Natural killer cell (primary cell): ENCODE measurements around the gene ZNF445. TPM values are rescaled to one million over a fixed set of nuclear protein-coding genes. Genes with fewer than 3 reads are reported as not detected.

ENCODE experiments used
- ATAC-seq, 3 donors: fragments of 150-1000 bp in 2 of 3; fragments of 200-7000 bp in 1 of 3; cut with Tn5 transposase; 1 replicate in 1 of 3; 2 replicates in 2 of 3; pipeline ENCODE4 v1.10.0; 2021; ENCODE audit warnings: mild to moderate bottlenecking in 2 of 3, moderate library complexity in 2 of 3
- DNase-seq, 2 donors: peaks; one replicate each; pipeline versions ENCODE4 v3.0.0 to v3.0.0-alpha.2; 2013 to 2021; ENCODE audit warnings: mixed read lengths in 1 of 2
- H3K27ac ChIP-seq: one replicate; pipeline ENCODE4 v1.5.1; 2013; ENCODE audit warnings: mild to moderate bottlenecking, low read length
- H3K27me3 ChIP-seq: one replicate; pipeline ENCODE4 v1.6.1; 2013; ENCODE audit warnings: low read length; ENCODE audit not compliant: control insufficient read depth, insufficient read depth
- H3K36me3 ChIP-seq: one replicate; pipeline ENCODE4 v1.6.1; 2013; ENCODE audit warnings: low read length; ENCODE audit not compliant: control insufficient read depth, insufficient read depth
- H3K4me1 ChIP-seq: one replicate; pipeline ENCODE4 v1.6.1; 2013; ENCODE audit warnings: low read length; ENCODE audit not compliant: control insufficient read depth, insufficient read depth
- H3K4me3 ChIP-seq: one replicate; pipeline ENCODE4 v1.5.1; 2013; ENCODE audit warnings: low read length
- H3K9me3 ChIP-seq: one replicate; pipeline ENCODE4 v1.6.1; 2013; ENCODE audit warnings: low read length; ENCODE audit not compliant: control insufficient read depth, insufficient read depth
- H3K27ac Mint-ChIP-seq, 2 donors: one replicate each; pipeline ENCODE4 v1.8.0; 2022; ENCODE audit warnings: mild to moderate bottlenecking in 2 of 2, mixed read lengths in 2 of 2, moderate library complexity in 1 of 2
- H3K27me3 Mint-ChIP-seq, 2 donors: one replicate each; pipeline ENCODE4 v1.8.0; 2022; ENCODE audit warnings: low read depth in 2 of 2, mixed read lengths in 2 of 2
- H3K36me3 Mint-ChIP-seq: one replicate; pipeline ENCODE4 v1.8.0; 2022; ENCODE audit warnings: mixed read lengths
- H3K4me1 Mint-ChIP-seq, 2 donors: one replicate each; pipeline ENCODE4 v1.8.0; 2022; ENCODE audit warnings: mixed read lengths in 2 of 2
- H3K4me3 Mint-ChIP-seq: one replicate; pipeline ENCODE4 v1.8.0; 2022; ENCODE audit warnings: mild to moderate bottlenecking, moderate library complexity, mixed read lengths
- H3K9me3 Mint-ChIP-seq, 2 donors: one replicate each; pipeline ENCODE4 v1.8.0; 2022; ENCODE audit warnings: mixed read lengths in 2 of 2
- WGBS: methylation state at CpG from one replicate; pipeline ENCODE4 v1.1.7; 2013; ENCODE audit warnings: missing lambda C conversion rate; ENCODE audit not compliant: insufficient coverage; 5-methylcytosine and 5-hydroxymethylcytosine counted together
- intact Hi-C: fragments of 100-400 bp; cut with micrococcal nuclease; formaldehyde crosslinking; loops from one replicate; pipeline ENCODE4 v1.14.2; 2022
- total RNA-seq, 4 donors: library from RNA; stranded (reverse); fragments of 120-200 nt in 1 of 4; gene quantifications; one replicate each; pipeline versions ENCODE4 v1.2.3 to v1.2.4, GENCODE V29; 2013 to 2022
- TF ChIP-seq, protein P1 (sequence below): fragments of 200-600 bp; IDR thresholded peaks from one replicate; pipeline ENCODE4 v1.8.0; 2022; ENCODE audit warnings: antibody characterized with exemption

The ZNF445 gene
- total RNA-seq, 3 donors from 2014 or later (not counting 1 experiment from before 2014, with no cell fraction given): 15.5 to 24.4 (median 17.4) TPM

DNA sequence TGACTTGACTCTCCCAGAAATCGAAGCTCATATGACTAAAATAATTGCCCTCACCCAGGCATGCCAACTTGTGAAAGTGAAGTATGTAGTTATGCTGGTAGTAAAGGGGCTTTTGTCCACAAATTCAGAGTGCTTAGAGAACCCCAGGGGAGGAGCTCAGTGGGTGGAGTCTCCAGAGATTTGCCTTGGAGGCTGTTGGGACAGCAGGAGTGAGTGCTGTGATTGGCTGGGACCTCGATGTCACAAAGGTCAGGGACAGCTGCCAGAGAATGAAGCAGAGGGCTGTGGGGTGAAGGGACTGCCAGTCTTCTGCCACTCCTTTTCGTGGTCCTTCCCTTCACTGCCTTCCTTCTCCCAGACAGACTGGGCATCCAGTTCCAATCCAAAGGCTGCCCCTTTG lies 49.8 kb downstream of the ZNF445 start:
- 79% methylated on average over 3 of the region's 3 CpGs for WGBS
- no peak overlapping the region for H3K27ac Mint-ChIP-seq

DNA sequence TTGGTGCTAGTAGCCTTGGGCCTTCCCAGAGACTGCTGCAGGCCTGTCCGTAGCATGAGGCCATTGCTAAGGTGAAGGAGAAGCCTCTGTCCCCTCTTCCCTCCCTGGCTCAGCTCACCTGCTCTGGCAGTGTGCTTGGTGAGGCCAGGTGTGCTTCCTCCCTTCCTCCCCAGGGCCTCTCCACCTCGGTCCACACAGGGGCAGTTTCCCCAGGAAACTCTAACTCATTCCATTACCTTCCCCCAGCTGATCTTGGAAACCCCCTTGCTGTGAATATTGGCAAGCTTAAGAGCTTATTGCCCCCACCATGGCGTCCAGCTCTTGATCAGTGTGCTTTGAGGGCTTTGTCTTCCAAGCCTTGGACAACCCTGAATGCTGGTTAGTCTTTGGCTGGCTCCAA lies 52.7 kb downstream of the ZNF445 start:
- 62% methylated on average over 3 of the region's 3 CpGs for WGBS
- Mint-ChIP-seq H3K4me1 (no peaks in the 10 kb centered on the region), H3K36me3 (no peaks in the 10 kb centered on the region), H3K9me3 (no peaks in the 10 kb centered on the region), H3K27ac (no peak overlapping the region), H3K4me3 (no peak overlapping the region), H3K27me3 (no peaks in the 10 kb centered on the region)
- DNase-seq (no peak), ATAC-seq (no peak)
- H3K4me3 ChIP-seq: no peak overlapping the region
- intact Hi-C loops: no loop called here
- H3K27me3 ChIP-seq: no peaks in the 10 kb centered on the region
- H3K27ac ChIP-seq: no peak overlapping the region
- no peaks in the 10 kb centered on the region for H3K9me3 ChIP-seq
- H3K36me3 ChIP-seq: no peaks in the 10 kb centered on the region
- no peaks in the 10 kb centered on the region for H3K4me1 ChIP-seq
- TF ChIP-seq, protein P1, sequence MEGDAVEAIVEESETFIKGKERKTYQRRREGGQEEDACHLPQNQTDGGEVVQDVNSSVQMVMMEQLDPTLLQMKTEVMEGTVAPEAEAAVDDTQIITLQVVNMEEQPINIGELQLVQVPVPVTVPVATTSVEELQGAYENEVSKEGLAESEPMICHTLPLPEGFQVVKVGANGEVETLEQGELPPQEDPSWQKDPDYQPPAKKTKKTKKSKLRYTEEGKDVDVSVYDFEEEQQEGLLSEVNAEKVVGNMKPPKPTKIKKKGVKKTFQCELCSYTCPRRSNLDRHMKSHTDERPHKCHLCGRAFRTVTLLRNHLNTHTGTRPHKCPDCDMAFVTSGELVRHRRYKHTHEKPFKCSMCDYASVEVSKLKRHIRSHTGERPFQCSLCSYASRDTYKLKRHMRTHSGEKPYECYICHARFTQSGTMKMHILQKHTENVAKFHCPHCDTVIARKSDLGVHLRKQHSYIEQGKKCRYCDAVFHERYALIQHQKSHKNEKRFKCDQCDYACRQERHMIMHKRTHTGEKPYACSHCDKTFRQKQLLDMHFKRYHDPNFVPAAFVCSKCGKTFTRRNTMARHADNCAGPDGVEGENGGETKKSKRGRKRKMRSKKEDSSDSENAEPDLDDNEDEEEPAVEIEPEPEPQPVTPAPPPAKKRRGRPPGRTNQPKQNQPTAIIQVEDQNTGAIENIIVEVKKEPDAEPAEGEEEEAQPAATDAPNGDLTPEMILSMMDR: no peak

More for the DNA sequence above, 49.8 kb downstream of the ZNF445 start:
- intact Hi-C loops: no loop called here
- Mint-ChIP-seq H3K36me3 (no peaks in the 10 kb centered on the region), H3K9me3 (no peaks in the 10 kb centered on the region), H3K27me3 (no peaks in the 10 kb centered on the region), H3K4me3 (no peak overlapping the region), H3K4me1 (no peaks in the 10 kb centered on the region)
- ATAC-seq (no peak), DNase-seq (no peak)
- Histone ChIP-seq H3K4me3 (no peak overlapping the region), H3K9me3 (no peaks in the 10 kb centered on the region), H3K27me3 (no peaks in the 10 kb centered on the region), H3K27ac (no peak overlapping the region), H3K36me3 (no peaks in the 10 kb centered on the region), H3K4me1 (no peaks in the 10 kb centered on the region)
- TF ChIP-seq, protein P1: no peak

DNA sequence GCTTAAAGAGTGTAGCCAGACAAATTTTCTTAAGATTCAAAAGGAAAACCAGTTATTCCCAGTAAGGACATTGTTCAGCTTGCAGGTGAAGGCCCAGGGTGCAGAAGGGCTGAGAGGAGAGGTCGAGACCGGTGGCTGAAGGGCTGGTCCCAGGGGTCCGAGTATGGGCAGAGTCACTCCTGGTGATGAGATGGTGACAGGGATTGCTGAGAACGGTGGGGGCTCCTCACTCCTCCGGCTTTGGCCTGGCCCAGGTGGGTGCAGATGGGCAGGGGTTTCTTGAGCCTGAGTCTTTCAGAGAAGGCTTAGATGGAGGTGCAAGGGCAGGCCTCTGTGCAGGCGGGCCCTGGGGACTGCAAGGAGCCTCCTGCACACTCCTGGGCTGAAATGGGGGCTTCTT lies 56.2 kb downstream of the ZNF445 start:
- DNase-seq (no peak), ATAC-seq (no peak)
- Histone ChIP-seq H3K27ac (no peak overlapping the region), H3K4me1 (no peaks in the 10 kb centered on the region), H3K36me3 (no peaks in the 10 kb centered on the region), H3K9me3 (no peaks in the 10 kb centered on the region), H3K27me3 (no peaks in the 10 kb centered on the region), H3K4me3 (no peak overlapping the region)
- Mint-ChIP-seq H3K27me3 (no peaks in the 10 kb centered on the region), H3K27ac (no peak overlapping the region), H3K4me1 (no peaks in the 10 kb centered on the region), H3K36me3 (no peaks in the 10 kb centered on the region), H3K4me3 (no peak overlapping the region), H3K9me3 (no peaks in the 10 kb centered on the region)
- TF ChIP-seq, protein P1: no peak
- 94% methylated on average over 6 of the region's 6 CpGs for WGBS
- intact Hi-C loops: no loop called here

DNA sequence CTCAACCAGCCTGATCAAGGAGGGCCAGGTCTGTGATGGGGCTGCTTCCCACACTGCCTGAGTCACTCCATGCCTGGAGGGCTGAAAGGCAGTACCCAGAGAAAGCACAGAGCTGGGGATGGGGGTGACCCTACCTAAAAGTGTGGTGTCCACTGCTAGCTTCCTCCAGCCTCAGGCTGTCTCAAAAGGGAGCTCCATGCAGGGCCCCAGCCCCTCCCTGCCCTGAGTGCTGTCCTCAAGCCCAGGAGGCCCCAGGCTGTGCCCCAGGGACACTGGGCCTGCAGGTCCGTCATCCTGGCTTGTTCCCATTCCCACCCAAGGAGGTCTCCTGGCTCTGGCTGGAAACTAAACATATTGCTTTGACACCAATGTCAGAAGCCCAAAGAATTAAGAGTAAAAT lies 56.8 kb downstream of the ZNF445 start:
- Mint-ChIP-seq H3K9me3 (no peaks in the 10 kb centered on the region), H3K36me3 (no peaks in the 10 kb centered on the region), H3K4me3 (no peak overlapping the region), H3K27me3 (no peaks in the 10 kb centered on the region), H3K4me1 (no peaks in the 10 kb centered on the region), H3K27ac (no peak overlapping the region)
- Histone ChIP-seq H3K27me3 (no peaks in the 10 kb centered on the region), H3K9me3 (no peaks in the 10 kb centered on the region), H3K36me3 (no peaks in the 10 kb centered on the region), H3K27ac (no peak overlapping the region), H3K4me3 (no peak overlapping the region), H3K4me1 (no peaks in the 10 kb centered on the region)
- DNase-seq (no peak), ATAC-seq (no peak)
- intact Hi-C loops: no loop called here
- TF ChIP-seq, protein P1: no peak
- 77% methylated on average over 1 of the region's 1 CpG for WGBS
